SU-DHL-6 (cell line): ENCODE measurements around the gene ANKRD65.

Experiments used
- CTCF ChIP-seq: fragments of 200-600 bp; sonication (generic); IDR thresholded peaks from one replicate; pipeline ENCODE4 v1.5.1; 2017; ENCODE audit warnings: antibody characterized with exemption, mild to moderate bottlenecking, low read length, moderate library complexity; ENCODE audit not compliant: insufficient read depth, poor library complexity, severe bottlenecking
- EZH2phosphoT487 ChIP-seq: fragments of 200-600 bp; sonication (generic), shearing (Covaris generic); conservative IDR thresholded peaks from 2 replicates; pipeline ENCODE4 v1.6.1; 2018; ENCODE audit warnings: mild to moderate bottlenecking, antibody characterized with exemption, low read length, moderate library complexity, mixed read lengths

GRCh38 chr1:1436630-1437032, 15.6 kb upstream of the ANKRD65 start:
- no peak for TF ChIP-seq CTCF
- TF ChIP-seq EZH2phosphoT487 = no peak
